Measurements from ENCODE around the gene PRPH.

The PRPH gene

GRCh38 chr12:49293056-49293956 is 1.6 kb upstream of the PRPH start:
- DNase-seq: peak; percentile 90
- Histone ChIP-seq H3K36me3 (peaks cover 21% of the 10 kb centered on the region), H3K4me3 (ENCODE audit: low read depth, low read length) (peak overlapping the region; percentile 89), H3K27me3 (no peaks in the 10 kb centered on the region), H3K9me3 (no peaks in the 10 kb centered on the region), H3K4me1 (peaks cover 3% of the 10 kb centered on the region; the same call in 1 of the 2 replicates)
- TF ChIP-seq CTCF (IDR thresholded peaks at IDR 0.05; ENCODE audit: low read depth, low read length): no peak

GRCh38 chr12:49294086-49294803 is 702 bp upstream of the PRPH start:
- no peaks in the 10 kb centered on the region for H3K9me3 ChIP-seq
- H3K27me3 ChIP-seq: no peaks in the 10 kb centered on the region
- H3K36me3 ChIP-seq: peaks cover 27% of the 10 kb centered on the region
- H3K4me3 ChIP-seq (ENCODE audit: low read depth, low read length): peak overlapping the region; percentile 89
- no peak for TF ChIP-seq CTCF (IDR thresholded peaks at IDR 0.05; ENCODE audit: low read depth, low read length)
- H3K4me1 ChIP-seq: peaks cover 3% of the 10 kb centered on the region; the same call in 1 of the 2 replicates
- DNase-seq: peak; percentile 95

- Histone ChIP-seq H3K4me1 (peaks cover 3% of the 10 kb centered on the region; the same call in 1 of the 2 replicates), H3K4me3 (ENCODE audit: low read depth, low read length) (peak overlapping the region; percentile 89), H3K27me3 (no peaks in the 10 kb centered on the region), H3K9me3 (no peaks in the 10 kb centered on the region), H3K36me3 (peaks cover 27% of the 10 kb centered on the region)
- no peak for TF ChIP-seq CTCF (IDR thresholded peaks at IDR 0.05; ENCODE audit: low read depth, low read length)
- no peak for DNase-seq
Measured at GRCh38 chr12:49294804-49295081, 204 bp upstream of the PRPH start.

DNA sequence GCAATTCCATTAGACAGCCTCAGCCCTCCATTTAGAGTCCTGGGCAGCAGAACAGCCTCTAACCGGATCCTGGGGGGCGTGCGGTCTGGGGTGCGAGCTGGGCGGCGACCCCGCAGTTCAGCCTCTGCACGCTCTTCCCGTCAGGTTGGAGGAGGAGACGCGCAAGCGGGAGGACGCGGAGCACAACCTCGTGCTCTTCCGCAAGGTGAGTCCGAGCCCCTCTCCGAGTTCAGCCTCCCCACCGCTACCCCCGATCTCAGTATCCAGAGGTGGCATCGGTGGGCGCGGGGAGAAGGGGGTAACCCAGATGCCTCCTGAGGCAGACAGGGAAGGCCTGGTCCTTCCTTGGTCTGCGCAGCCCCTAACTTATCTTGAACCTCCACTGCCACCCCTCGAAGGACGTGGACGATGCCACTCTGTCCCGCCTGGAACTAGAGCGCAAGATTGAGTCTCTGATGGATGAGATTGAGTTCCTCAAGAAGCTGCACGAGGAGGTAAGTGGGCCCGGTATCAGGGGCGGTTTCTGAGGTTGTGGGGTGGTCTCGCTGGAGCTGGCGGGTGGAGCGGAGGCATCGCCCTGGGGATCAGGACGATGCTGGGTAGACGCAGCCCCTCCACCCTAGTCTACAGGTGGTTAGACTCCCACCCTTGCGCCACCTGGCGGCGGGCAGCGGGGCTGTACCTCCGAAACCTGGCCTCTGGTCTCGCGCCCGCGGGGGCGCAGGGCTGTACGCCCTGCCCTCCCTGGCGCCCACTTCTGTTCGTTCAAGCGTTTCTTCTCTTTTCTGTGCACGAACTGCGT is 1.3 kb downstream of the PRPH start:
- H3K27me3 ChIP-seq: no peaks in the 10 kb centered on the region
- peak; percentile 67 for DNase-seq

More for the DNA sequence above, 1.3 kb downstream of the PRPH start:
- H3K4me3 ChIP-seq (ENCODE audit: low read depth, low read length): peak overlapping the region; percentile 89
- TF ChIP-seq CTCF (IDR thresholded peaks at IDR 0.05; ENCODE audit: low read depth, low read length): peak; percentile 70
- H3K9me3 ChIP-seq: no peaks in the 10 kb centered on the region
- H3K4me1 ChIP-seq: peaks cover 3% of the 10 kb centered on the region; the same call in 1 of the 2 replicates
- peaks cover 27% of the 10 kb centered on the region for H3K36me3 ChIP-seq

Data from BE2C (cell line).